ENCODE measurements around the gene LRRC7. TPM values are rescaled to one million over a fixed set of nuclear protein-coding genes. Genes with fewer than 3 reads are reported as not detected.

The LRRC7 gene
- total and polyA plus RNA-seq, 11 donors = 0.25 to 4.1 (median 0.49) TPM; not detected in 1

GRCh38 chr1:69728206-69728605, 160.5 kb downstream of the LRRC7 start:
- H3K27ac ChIP-seq = no peak overlapping the region
- DNase-seq = no peak
- 27 to 53% (median 35%) methylated on average over 1 of the region's 1 CpG for WGBS, 4 donors
- no peak overlapping the region for H3K4me3 ChIP-seq
- ATAC-seq = no peak
- no peaks in the 10 kb centered on the region for H3K36me3 ChIP-seq
- intact Hi-C loops (cut with DNase I) = loop anchor here in 1 of 10 donors (10.0 kb wide), 1 partner anchor 1253 kb away; no protein-coding TSS in a partner anchor
- H3K9me3 ChIP-seq = peaks cover 0 to 8% (median 0%) of the 10 kb centered on the region in 12 donors
- no peak for TF ChIP-seq CTCF (IDR thresholded peaks at IDR 0.05)
- TF ChIP-seq POLR2A (IDR thresholded peaks at IDR 0.05) = no peak
- no peaks in the 10 kb centered on the region for H3K27me3 ChIP-seq
- H3K4me1 ChIP-seq = no peaks in the 10 kb centered on the region

GRCh38 chr1:69733061-69733460, 165.3 kb downstream of the LRRC7 start:
- no peak for DNase-seq
- no peak overlapping the region for H3K27ac ChIP-seq
- no peak for ATAC-seq
- H3K4me3 ChIP-seq = no peak overlapping the region
- TF ChIP-seq CTCF (IDR thresholded peaks at IDR 0.05) (no peak), POLR2A (IDR thresholded peaks at IDR 0.05) (no peak)
- peaks cover 0 to 11% (median 0%) of the 10 kb centered on the region in 12 donors for H3K9me3 ChIP-seq
- H3K4me1 ChIP-seq = no peaks in the 10 kb centered on the region
- no peaks in the 10 kb centered on the region for H3K36me3 ChIP-seq
- intact Hi-C loops (cut with DNase I) = loop anchor here in 7 of 10 donors (10.0 kb wide), 6 partner anchors 908 to 1268 kb away; no protein-coding TSS in a partner anchor
- no peaks in the 10 kb centered on the region for H3K27me3 ChIP-seq

- peak in 1 of 5 donors; percentile 13 for DNase-seq
- H3K9me3 ChIP-seq = peaks cover 0 to 11% (median 0%) of the 10 kb centered on the region in 12 donors
- 36 to 48% (median 43%) methylated on average over 3 of the region's 3 CpGs for WGBS, 4 donors
- H3K27me3 ChIP-seq = no peaks in the 10 kb centered on the region
- H3K36me3 ChIP-seq = no peaks in the 10 kb centered on the region
- H3K4me1 ChIP-seq = no peaks in the 10 kb centered on the region
- H3K27ac ChIP-seq = no peak overlapping the region
- ATAC-seq = peak; percentile 47 to 73 (median 60)
- intact Hi-C loops (cut with DNase I) = loop anchor here in 8 of 10 donors (5.0 to 10.0 kb wide), 9 partner anchors 913 to 1620 kb away; no protein-coding TSS in a partner anchor
- no peak for TF ChIP-seq POLR2A (IDR thresholded peaks at IDR 0.05)
- peak; percentile 42 to 71 (median 62) for TF ChIP-seq CTCF (IDR thresholded peaks at IDR 0.05)
- H3K4me3 ChIP-seq = no peak overlapping the region
Observed at GRCh38 chr1:69737527-69738185, 169.9 kb downstream of the LRRC7 start.

GRCh38 chr1:69738458-69739250, 170.9 kb downstream of the LRRC7 start:
- DNase-seq (no peak), ATAC-seq (no peak)
- Histone ChIP-seq H3K9me3 (peaks cover 0 to 11% (median 0%) of the 10 kb centered on the region in 12 donors), H3K27me3 (no peaks in the 10 kb centered on the region), H3K36me3 (no peaks in the 10 kb centered on the region), H3K4me1 (no peaks in the 10 kb centered on the region), H3K4me3 (no peak overlapping the region), H3K27ac (no peak overlapping the region)
- 35 to 45% (median 37%) methylated on average over 4 of the region's 4 CpGs for WGBS, 4 donors
- intact Hi-C loops (cut with DNase I) = loop anchor here in 8 of 10 donors (5.0 to 10.0 kb wide), 9 partner anchors 914 to 1621 kb away; no protein-coding TSS in a partner anchor
- TF ChIP-seq POLR2A (IDR thresholded peaks at IDR 0.05) = no peak
- no peak for TF ChIP-seq CTCF (IDR thresholded peaks at IDR 0.05)
